Measurements from ENCODE around the gene EOLA1. TPM values are rescaled to one million over a fixed set of nuclear protein-coding genes. Genes with fewer than 3 reads are reported as not detected.

The EOLA1 gene
- total RNA-seq (2022; extraction: Qiagen RNA extraction; ENCODE audit: low read depth), result 19.4 to 21.9 TPM (median 20.2 TPM) in 5 replicates

GRCh38 chrX:149540621-149541520, at the start of gene EOLA1:
Gene EOLA1, plus strand, starts transcription at chrX:149541012. Its CDS starts 4,619 bp downstream, at chrX:149545631.

GRCh38 chrX:149504915-149505651, 35.7 kb upstream of the EOLA1 start, which contains the start of gene IDS:
Gene IDS, minus strand, starts transcription at chrX:149505306. Its CDS starts 169 bp downstream, at chrX:149505137.

GRCh38 chrX:149549701-149550100, 8.9 kb downstream of the EOLA1 start, which contains the start of gene HSFX3:
Gene HSFX3, minus strand, starts transcription at chrX:149549924. Its CDS starts 72 bp downstream, at chrX:149549852.

GRCh38 chrX:149587359-149587758, 46.5 kb downstream of the EOLA1 start, which contains the start of gene MAGEA9B:
Gene MAGEA9B, minus strand, starts transcription at chrX:149587459. Its CDS starts 4,280 bp downstream, at chrX:149583179.

GRCh38 chrX:149595214-149595613, 54.4 kb downstream of the EOLA1 start, which contains the start of gene HSFX2:
Gene HSFX2, minus strand, starts transcription at chrX:149595314. Its CDS starts 614 bp downstream, at chrX:149594700.

Other genes starting within 250 kb of the EOLA1 start
- 82.9 to 110 TPM (median 100 TPM) in 5 replicates for gene IDS, start 35.7 kb upstream of the EOLA1 start, total RNA-seq (2022; extraction: Qiagen RNA extraction; ENCODE audit: low read depth)
- gene HSFX3, start 8.9 kb downstream of the EOLA1 start, total RNA-seq (2022; extraction: Qiagen RNA extraction; ENCODE audit: low read depth), result not detected in 5 replicates
- gene MAGEA9B, start 46.4 kb downstream of the EOLA1 start, total RNA-seq (2022; extraction: Qiagen RNA extraction; ENCODE audit: low read depth), result not detected in 5 replicates
- gene HSFX2, start 54.3 kb downstream of the EOLA1 start, total RNA-seq (2022; extraction: Qiagen RNA extraction; ENCODE audit: low read depth), result 0.17 to 0.29 TPM (median 0.22 TPM) in 3 of 5 replicates, not detected in the others
- gene TMEM185A, start 90.8 kb downstream of the EOLA1 start, total RNA-seq (2022; extraction: Qiagen RNA extraction; ENCODE audit: low read depth), result 26.7 to 32.9 TPM (median 29.0 TPM) in 5 replicates
- gene MAGEA11, start 171.0 kb downstream of the EOLA1 start, total RNA-seq (2022; extraction: Qiagen RNA extraction; ENCODE audit: low read depth), result 0.07 TPM in 1 of 5 replicates, not detected in the others
- gene HSFX1, start 233.1 kb downstream of the EOLA1 start, total RNA-seq (2022; extraction: Qiagen RNA extraction; ENCODE audit: low read depth), result 0.27 to 0.53 TPM (median 0.35 TPM) in 4 of 5 replicates, not detected in the other
- gene MAGEA9, start 240.9 kb downstream of the EOLA1 start, total RNA-seq (2022; extraction: Qiagen RNA extraction; ENCODE audit: low read depth), result not detected in 5 replicates